Mesothelial cell of epicardium (in vitro differentiated cells): Measurements from ENCODE around the gene NPHP4. TPM values are rescaled to one million over a fixed set of nuclear protein-coding genes. Genes with fewer than 3 reads are reported as not detected.

Experiments used
- DNase-seq, 2 experiments: peaks; one replicate each; pipeline ENCODE4 v3.0.0; 2021; ENCODE audit warnings: low spot score in 2 of 2; ENCODE audit not compliant: unreplicated experiment in 2 of 2
- H3K27ac Mint-ChIP-seq: 2 replicates; pipeline ENCODE4 v1.8.0; 2021; ENCODE audit warnings: mixed read lengths
- H3K27me3 Mint-ChIP-seq: 2 replicates; pipeline ENCODE4 v1.8.0; 2021; ENCODE audit warnings: low read depth, mixed read lengths
- H3K36me3 Mint-ChIP-seq: 2 replicates; pipeline ENCODE4 v1.8.0; 2021; ENCODE audit warnings: mixed read lengths
- H3K4me1 Mint-ChIP-seq: 2 replicates; pipeline ENCODE4 v1.8.0; 2021; ENCODE audit warnings: mixed read lengths
- H3K4me3 Mint-ChIP-seq: 2 replicates; pipeline ENCODE4 v1.8.0; 2021; ENCODE audit warnings: mild to moderate bottlenecking, moderate library complexity, mixed read lengths
- H3K9me3 Mint-ChIP-seq: 2 replicates; pipeline ENCODE4 v1.8.0; 2021; ENCODE audit warnings: mixed read lengths
- total RNA-seq: library from RNA; stranded (reverse); gene quantifications from 3 replicates; pipeline ENCODE4 v1.2.1, GENCODE V29; 2021
- TF ChIP-seq, protein P1 (sequence below): fragments of 200-600 bp; sonication (generic); IDR thresholded peaks from one replicate; pipeline ENCODE4 v1.5.0; 2021; ENCODE audit warnings: antibody characterized with exemption; ENCODE audit not compliant: unreplicated experiment

The NPHP4 gene
- total RNA-seq, 1 donor from 2014 or later: 16.4 TPM

DNA sequence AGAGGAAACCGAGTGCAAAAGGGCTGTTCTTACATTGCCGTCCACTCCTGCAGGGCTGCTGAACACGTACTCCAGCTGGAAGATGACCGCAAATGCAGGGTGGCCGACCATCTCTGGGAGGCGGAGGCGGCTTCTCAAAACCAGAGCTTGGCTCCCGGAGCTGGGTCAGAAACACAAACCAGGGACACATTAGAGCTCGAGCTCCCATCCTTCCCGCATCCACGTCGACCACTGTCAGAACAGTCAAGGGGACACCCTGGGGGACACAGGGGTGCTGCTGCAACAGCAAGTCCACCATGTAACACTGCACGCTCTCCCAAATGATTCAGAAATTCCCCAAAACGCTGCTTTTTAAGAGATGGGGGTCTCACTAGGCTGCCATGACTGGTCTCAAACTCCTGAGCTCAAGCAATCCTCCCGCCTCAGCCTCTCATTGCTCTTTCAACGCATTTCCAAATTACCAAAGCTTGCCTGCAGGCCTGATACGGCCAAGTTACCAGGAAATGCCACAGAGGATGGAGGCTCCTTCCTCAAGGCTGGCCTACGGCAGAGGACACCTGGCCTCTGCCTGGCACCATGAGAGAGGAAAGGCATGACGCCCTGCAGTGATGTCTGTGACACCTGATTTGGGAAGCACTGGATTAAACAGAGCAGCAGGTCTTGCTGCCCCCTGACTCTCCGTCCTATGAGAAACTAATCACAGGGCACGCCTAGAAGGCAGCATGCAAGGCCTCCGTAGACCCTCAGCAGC is 45.0 kb downstream of the NPHP4 start:
- no peaks in the 10 kb centered on the region for H3K4me1 Mint-ChIP-seq
- TF ChIP-seq, protein P1, sequence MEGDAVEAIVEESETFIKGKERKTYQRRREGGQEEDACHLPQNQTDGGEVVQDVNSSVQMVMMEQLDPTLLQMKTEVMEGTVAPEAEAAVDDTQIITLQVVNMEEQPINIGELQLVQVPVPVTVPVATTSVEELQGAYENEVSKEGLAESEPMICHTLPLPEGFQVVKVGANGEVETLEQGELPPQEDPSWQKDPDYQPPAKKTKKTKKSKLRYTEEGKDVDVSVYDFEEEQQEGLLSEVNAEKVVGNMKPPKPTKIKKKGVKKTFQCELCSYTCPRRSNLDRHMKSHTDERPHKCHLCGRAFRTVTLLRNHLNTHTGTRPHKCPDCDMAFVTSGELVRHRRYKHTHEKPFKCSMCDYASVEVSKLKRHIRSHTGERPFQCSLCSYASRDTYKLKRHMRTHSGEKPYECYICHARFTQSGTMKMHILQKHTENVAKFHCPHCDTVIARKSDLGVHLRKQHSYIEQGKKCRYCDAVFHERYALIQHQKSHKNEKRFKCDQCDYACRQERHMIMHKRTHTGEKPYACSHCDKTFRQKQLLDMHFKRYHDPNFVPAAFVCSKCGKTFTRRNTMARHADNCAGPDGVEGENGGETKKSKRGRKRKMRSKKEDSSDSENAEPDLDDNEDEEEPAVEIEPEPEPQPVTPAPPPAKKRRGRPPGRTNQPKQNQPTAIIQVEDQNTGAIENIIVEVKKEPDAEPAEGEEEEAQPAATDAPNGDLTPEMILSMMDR: no peak
- DNase-seq: no peak
- H3K36me3 Mint-ChIP-seq: peaks cover 15% of the 10 kb centered on the region
- no peaks in the 10 kb centered on the region for H3K27me3 Mint-ChIP-seq
- H3K4me3 Mint-ChIP-seq: no peak overlapping the region
- H3K9me3 Mint-ChIP-seq: no peaks in the 10 kb centered on the region
- H3K27ac Mint-ChIP-seq: no peak overlapping the region

DNA sequence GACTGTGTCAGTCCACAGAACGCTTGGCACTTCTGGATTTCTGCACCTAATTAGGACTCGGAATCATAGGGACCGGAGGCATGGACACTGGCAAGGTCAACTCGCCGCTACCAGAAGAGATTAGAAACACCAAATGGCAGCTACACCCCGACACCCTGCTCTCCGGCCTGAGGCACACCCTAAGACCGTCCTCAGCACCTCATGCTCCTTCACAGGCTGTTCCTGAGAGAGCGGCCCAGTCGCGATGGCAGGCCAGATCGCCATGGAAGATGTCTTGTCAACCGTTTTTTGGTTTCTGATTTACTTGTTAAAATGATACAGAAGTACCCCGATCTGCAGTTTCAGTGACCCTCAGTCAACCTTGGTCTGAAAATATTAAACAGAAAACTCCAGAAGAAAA is 46.8 kb downstream of the NPHP4 start:
- H3K4me1 Mint-ChIP-seq: no peaks in the 10 kb centered on the region
- TF ChIP-seq, protein P1: no peak
- no peak overlapping the region for H3K4me3 Mint-ChIP-seq
- H3K27ac Mint-ChIP-seq: no peak overlapping the region
- no peak for DNase-seq
- peaks cover 9% of the 10 kb centered on the region for H3K9me3 Mint-ChIP-seq
- H3K27me3 Mint-ChIP-seq: no peaks in the 10 kb centered on the region
- H3K36me3 Mint-ChIP-seq: peaks cover 20% of the 10 kb centered on the region

DNA sequence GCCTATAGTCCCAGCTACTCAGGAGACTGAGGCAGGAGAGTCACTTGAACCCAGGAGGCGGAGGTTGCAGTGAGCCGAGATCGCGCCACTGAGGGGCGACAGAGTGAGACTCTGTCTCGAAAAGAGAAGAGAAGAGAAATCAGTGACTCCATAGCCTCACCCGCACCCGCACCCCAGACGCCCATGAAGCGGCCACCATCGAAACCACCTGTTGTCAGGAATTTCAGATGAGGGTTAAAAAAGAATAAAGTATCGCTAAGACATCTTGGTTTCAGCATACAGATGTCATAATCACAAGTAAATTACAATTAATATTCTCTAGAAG is 47.4 kb downstream of the NPHP4 start:
- H3K4me1 Mint-ChIP-seq: no peaks in the 10 kb centered on the region
- TF ChIP-seq, protein P1: no peak
- no peaks in the 10 kb centered on the region for H3K27me3 Mint-ChIP-seq
- no peak overlapping the region for H3K4me3 Mint-ChIP-seq
- no peak overlapping the region for H3K27ac Mint-ChIP-seq
- H3K9me3 Mint-ChIP-seq: peaks cover 9% of the 10 kb centered on the region
- no peak for DNase-seq
- peaks cover 22% of the 10 kb centered on the region for H3K36me3 Mint-ChIP-seq

DNA sequence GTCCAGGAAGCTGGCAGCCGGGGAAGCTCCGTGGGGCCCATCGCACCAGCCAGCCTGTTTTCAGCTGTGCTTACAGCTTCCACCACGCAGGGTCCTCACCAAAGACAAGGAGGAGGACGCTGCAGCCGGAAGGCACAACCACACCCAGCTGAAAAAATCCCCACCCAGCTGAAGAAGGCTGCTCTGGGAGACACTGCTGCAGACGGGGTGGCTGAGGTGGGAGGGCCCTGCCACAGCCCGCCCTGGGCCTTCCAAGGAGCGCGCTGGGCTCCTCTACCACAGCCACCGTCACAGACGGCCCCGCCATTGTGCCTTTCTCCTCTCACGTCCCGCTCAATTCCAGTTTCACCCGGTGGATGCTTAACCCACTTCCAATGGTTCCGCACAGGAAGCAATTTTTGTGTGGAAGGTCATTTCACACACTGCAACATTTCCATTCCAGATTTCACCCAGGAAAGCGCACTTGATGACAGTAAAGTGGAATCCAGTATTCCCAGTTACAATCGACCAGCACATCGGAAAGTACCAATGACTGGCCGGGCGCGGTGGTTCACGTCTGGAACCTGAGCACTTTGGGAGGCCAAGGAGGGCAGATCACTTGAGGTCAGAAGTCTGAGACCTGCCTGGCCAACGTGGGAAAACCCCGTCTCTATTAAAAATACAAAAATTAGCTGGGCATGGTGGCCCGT is 47.9 kb downstream of the NPHP4 start:
- DNase-seq: no peak

DNA sequence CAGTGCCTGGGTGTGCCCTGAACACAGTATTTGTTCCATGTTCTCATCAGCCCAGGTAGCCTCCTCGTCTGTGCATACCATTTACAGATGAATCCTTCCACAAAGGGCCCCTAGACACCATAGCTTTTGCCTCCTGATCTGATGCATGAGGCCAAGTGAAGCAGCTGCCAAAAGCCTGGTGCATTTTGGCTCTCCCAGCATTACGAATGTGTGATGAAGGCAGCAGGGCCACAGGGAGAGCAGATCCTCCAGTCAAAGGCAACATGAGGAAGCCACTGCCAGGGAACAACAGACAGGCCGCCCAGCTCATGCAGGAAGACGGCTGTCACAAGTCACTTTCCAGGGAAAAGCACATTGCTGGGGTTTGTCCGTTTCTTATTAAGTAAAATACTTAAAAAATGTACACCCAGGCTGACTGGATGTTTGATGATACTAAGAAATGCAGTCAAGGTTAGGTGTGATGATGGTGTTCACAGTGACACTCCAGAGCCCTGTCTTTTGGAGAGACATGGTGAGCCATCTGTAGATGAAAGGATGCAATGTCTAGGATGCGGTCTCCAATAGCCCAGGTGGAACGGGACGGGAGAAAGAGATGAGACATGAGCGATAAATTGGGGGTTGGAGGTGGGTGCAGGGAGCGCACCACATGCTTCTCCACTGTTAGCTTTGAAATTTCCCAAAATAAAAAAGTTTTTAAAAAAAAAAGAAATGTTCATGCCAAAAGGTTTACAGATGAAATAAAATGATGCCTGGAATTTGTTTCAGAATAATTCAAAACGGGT is 48.7 kb downstream of the NPHP4 start:
- H3K9me3 Mint-ChIP-seq: peaks cover 9% of the 10 kb centered on the region
- peaks cover 22% of the 10 kb centered on the region for H3K36me3 Mint-ChIP-seq
- H3K27me3 Mint-ChIP-seq: no peaks in the 10 kb centered on the region
- no peak for DNase-seq
- TF ChIP-seq, protein P1: no peak
- no peak overlapping the region for H3K27ac Mint-ChIP-seq
- no peaks in the 10 kb centered on the region for H3K4me1 Mint-ChIP-seq
- no peak overlapping the region for H3K4me3 Mint-ChIP-seq

More for the DNA sequence above, 47.9 kb downstream of the NPHP4 start:
- H3K27ac Mint-ChIP-seq: no peak overlapping the region
- peaks cover 23% of the 10 kb centered on the region for H3K36me3 Mint-ChIP-seq
- H3K4me3 Mint-ChIP-seq: no peak overlapping the region
- no peaks in the 10 kb centered on the region for H3K27me3 Mint-ChIP-seq
- no peaks in the 10 kb centered on the region for H3K4me1 Mint-ChIP-seq
- peaks cover 9% of the 10 kb centered on the region for H3K9me3 Mint-ChIP-seq
- TF ChIP-seq, protein P1: no peak
